HL-60 (cell line): ENCODE results near the gene PDE8B.

ENCODE experiments used
- DNase-seq, 2 experiments: peaks; one replicate each; pipeline ENCODE4 v3.0.0-alpha.2; 2010 to 2020; ENCODE audit warnings: low read depth in 1 of 2, low spot score in 1 of 2
- H3K27ac ChIP-seq: fragments of 250-450 bp; sonication (Bioruptor Pico); replicated peaks from 2 replicates; pipeline ENCODE4 v1.5.1; 2020; ENCODE audit warnings: mild to moderate bottlenecking, moderate library complexity
- H3K27me3 ChIP-seq: fragments of 250-450 bp; sonication (Bioruptor Pico); 2 replicates; pipeline ENCODE4 v1.5.1; 2021; ENCODE audit warnings: mild to moderate bottlenecking, moderate library complexity; ENCODE audit not compliant: insufficient read depth, poor library complexity, severe bottlenecking
- H3K4me3 ChIP-seq: replicated peaks from 2 replicates; pipeline ENCODE4 v1.5.1; 2011; ENCODE audit warnings: mild to moderate bottlenecking, control low read depth, low read length; ENCODE audit not compliant: insufficient read depth
- GABPA ChIP-seq: IDR thresholded peaks from 2 replicates; pipeline ENCODE4 v1.6.1; 2012; ENCODE audit warnings: low read depth
- POLR2AphosphoS5 ChIP-seq: IDR thresholded peaks from 2 replicates; pipeline ENCODE4 v1.6.1; 2012; ENCODE audit warnings: low read depth
- SPI1 ChIP-seq: IDR thresholded peaks from 2 replicates; pipeline ENCODE4 v1.6.1; 2012; ENCODE audit warnings: low read depth, mild to moderate bottlenecking, borderline replicate concordance
- TF ChIP-seq, protein P1 (sequence below): IDR thresholded peaks from 2 replicates; pipeline ENCODE4 v1.6.1; 2012; ENCODE audit warnings: low read depth; ENCODE audit not compliant: insufficient replicate concordance
- TF ChIP-seq, protein P2 (sequence below): IDR thresholded peaks from one replicate; pipeline ENCODE4 v1.5.1; 2011; ENCODE audit warnings: low read length, control low read depth, inconsistent platforms; ENCODE audit not compliant: insufficient read depth

Gene PDE8B

DNA sequence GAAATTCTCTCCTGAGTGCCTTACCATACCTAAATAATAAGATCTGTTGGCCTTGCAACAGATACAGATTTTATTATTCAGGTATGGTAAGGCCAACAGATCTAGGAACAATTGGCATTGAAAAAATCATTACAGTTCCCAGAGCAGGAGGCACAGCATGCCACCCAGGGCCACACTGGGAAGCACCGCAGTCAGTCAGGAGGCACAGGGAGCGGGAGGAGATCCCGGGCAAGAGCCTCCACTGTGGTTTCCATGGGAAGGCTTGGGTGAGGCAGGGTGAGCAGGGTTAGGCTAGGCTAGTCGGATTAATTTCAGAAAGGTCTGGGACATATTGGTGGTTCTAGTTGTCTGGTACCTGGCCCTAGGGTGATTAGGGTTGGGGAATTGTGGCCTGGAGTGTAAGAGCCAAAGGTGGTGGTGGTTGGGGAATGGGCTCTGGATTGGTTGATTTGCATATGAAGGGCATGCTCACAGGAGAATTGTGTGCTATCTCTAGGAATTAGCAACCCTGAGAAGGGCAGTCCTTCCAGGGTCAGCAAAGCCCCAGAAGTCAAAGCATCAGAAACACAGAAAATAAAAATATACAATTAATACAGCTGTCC is 111.4 kb downstream of the PDE8B start:
- no peak overlapping the region for H3K27ac ChIP-seq
- H3K27me3 ChIP-seq = no peaks in the 10 kb centered on the region
- H3K4me3 ChIP-seq = no peak overlapping the region
- TF ChIP-seq POLR2AphosphoS5 = no peak
- TF ChIP-seq, protein P1, sequence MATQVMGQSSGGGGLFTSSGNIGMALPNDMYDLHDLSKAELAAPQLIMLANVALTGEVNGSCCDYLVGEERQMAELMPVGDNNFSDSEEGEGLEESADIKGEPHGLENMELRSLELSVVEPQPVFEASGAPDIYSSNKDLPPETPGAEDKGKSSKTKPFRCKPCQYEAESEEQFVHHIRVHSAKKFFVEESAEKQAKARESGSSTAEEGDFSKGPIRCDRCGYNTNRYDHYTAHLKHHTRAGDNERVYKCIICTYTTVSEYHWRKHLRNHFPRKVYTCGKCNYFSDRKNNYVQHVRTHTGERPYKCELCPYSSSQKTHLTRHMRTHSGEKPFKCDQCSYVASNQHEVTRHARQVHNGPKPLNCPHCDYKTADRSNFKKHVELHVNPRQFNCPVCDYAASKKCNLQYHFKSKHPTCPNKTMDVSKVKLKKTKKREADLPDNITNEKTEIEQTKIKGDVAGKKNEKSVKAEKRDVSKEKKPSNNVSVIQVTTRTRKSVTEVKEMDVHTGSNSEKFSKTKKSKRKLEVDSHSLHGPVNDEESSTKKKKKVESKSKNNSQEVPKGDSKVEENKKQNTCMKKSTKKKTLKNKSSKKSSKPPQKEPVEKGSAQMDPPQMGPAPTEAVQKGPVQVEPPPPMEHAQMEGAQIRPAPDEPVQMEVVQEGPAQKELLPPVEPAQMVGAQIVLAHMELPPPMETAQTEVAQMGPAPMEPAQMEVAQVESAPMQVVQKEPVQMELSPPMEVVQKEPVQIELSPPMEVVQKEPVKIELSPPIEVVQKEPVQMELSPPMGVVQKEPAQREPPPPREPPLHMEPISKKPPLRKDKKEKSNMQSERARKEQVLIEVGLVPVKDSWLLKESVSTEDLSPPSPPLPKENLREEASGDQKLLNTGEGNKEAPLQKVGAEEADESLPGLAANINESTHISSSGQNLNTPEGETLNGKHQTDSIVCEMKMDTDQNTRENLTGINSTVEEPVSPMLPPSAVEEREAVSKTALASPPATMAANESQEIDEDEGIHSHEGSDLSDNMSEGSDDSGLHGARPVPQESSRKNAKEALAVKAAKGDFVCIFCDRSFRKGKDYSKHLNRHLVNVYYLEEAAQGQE = no peak
- TF ChIP-seq GABPA = no peak
- TF ChIP-seq, protein P2, sequence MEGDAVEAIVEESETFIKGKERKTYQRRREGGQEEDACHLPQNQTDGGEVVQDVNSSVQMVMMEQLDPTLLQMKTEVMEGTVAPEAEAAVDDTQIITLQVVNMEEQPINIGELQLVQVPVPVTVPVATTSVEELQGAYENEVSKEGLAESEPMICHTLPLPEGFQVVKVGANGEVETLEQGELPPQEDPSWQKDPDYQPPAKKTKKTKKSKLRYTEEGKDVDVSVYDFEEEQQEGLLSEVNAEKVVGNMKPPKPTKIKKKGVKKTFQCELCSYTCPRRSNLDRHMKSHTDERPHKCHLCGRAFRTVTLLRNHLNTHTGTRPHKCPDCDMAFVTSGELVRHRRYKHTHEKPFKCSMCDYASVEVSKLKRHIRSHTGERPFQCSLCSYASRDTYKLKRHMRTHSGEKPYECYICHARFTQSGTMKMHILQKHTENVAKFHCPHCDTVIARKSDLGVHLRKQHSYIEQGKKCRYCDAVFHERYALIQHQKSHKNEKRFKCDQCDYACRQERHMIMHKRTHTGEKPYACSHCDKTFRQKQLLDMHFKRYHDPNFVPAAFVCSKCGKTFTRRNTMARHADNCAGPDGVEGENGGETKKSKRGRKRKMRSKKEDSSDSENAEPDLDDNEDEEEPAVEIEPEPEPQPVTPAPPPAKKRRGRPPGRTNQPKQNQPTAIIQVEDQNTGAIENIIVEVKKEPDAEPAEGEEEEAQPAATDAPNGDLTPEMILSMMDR = no peak
- no peak for TF ChIP-seq SPI1
- no peak for DNase-seq

DNA sequence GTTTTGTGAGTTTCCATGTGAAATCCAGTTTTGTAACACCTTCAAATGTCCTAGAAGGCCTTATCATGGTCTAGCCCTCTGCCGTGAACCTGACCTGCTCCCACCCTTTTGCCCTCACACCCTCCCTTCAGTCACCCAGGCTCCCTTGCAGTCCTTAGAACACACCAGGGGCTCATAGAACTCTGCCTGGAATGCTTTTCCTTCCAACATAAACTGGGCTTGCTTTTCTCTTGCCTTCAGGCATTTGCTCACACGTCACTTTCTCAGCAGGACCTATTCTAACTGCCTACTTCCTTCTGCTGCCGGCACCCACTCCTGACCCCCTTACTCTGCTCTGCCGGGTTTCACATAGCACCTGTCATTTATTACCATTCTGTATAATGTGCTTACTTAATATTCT is 111.9 kb downstream of the PDE8B start:
- Histone ChIP-seq H3K27ac (no peak overlapping the region), H3K4me3 (no peak overlapping the region), H3K27me3 (no peaks in the 10 kb centered on the region)
- no peak for DNase-seq
- TF ChIP-seq GABPA (no peak), POLR2AphosphoS5 (no peak), SPI1 (no peak)
- TF ChIP-seq, protein P1 = no peak
- TF ChIP-seq, protein P2 = no peak

DNA sequence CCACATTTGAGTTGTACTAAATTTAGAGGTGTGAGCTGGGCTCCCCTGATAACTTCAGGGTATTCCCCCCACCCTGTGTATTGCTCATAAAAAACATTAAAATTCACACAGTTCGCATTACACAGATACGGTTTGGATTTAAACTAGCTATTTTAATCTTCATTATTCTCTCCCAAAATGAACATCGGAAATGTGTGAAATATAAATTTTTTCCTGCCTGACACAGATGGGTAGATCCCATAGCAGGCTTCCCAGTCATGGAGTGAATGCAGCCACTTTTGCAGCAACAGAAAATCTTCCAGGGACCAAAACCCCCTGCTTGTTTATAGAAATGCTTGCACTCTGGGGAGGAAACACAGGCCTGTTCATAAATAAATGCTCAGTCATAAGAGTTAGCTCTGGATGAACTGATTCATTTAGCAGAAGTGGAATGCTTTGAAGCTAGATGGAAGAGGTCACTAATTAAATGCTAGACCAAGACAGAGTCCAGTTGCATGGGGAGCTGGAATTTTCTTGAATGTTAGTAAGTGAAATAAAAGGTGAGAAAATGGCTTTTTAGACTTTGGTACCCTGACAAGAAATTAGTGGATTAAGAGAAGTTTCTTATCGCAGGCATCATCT is 115.6 kb downstream of the PDE8B start:
- TF ChIP-seq GABPA = no peak
- TF ChIP-seq, protein P2 = no peak
- TF ChIP-seq SPI1 = no peak
- no peak for TF ChIP-seq POLR2AphosphoS5
- TF ChIP-seq, protein P1 = no peak
- no peaks in the 10 kb centered on the region for H3K27me3 ChIP-seq
- no peak for DNase-seq
- no peak overlapping the region for H3K27ac ChIP-seq
- no peak overlapping the region for H3K4me3 ChIP-seq
